Effector CD8-positive, alpha-beta T cell (primary cell): ENCODE results near the gene QRFP.
"Not testable (repeated sequence)": the region's sequence is repeated elsewhere in the genome, so short reads cannot be mapped to it uniquely, and the experiment has no call there.

Experiments used
- DNase-seq: peaks from one replicate; lab custom pipeline; 2025; lab: John Stamatoyannopoulos, UW

The QRFP gene

DNA sequence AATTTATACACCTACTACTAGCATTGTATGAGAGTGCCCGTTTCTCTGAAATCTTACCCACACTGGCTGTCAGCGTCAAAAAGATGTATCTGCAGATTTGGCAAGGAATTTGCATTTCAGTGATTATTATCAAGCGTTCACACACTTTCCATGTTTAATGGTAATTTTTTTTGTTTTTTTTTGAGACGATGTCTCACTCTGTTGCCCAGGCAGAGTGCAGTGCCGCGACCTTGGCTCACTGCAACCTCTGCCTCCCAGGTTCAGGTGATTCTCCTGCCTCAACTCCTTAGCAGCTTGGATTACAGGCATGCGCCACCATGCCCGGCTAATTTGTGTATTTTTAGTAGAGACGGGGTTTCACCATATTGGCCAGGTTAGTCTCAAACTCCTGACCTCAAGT is 47.3 kb downstream of the QRFP start:
- DNase-seq = no peak

DNA sequence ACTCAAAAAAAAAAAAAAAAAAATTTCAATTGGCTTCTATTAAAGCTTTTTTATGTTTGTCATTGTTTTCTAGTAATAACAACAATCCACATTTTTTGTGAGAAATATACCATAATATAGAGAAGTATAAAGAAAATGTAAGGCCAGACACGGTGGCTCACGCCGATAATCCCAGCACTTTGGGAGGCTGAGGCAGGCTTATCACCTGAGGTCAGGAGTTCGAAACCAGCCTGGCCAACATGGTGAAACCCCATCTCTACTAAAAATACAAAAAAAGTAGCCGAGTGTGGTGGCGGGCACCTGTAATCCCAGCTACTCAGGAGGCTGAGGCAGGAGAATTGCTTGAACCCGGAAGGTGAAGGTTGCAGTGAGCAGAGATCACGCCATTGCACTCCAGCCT is 48.1 kb downstream of the QRFP start:
- not testable (repeated sequence) for DNase-seq

DNA sequence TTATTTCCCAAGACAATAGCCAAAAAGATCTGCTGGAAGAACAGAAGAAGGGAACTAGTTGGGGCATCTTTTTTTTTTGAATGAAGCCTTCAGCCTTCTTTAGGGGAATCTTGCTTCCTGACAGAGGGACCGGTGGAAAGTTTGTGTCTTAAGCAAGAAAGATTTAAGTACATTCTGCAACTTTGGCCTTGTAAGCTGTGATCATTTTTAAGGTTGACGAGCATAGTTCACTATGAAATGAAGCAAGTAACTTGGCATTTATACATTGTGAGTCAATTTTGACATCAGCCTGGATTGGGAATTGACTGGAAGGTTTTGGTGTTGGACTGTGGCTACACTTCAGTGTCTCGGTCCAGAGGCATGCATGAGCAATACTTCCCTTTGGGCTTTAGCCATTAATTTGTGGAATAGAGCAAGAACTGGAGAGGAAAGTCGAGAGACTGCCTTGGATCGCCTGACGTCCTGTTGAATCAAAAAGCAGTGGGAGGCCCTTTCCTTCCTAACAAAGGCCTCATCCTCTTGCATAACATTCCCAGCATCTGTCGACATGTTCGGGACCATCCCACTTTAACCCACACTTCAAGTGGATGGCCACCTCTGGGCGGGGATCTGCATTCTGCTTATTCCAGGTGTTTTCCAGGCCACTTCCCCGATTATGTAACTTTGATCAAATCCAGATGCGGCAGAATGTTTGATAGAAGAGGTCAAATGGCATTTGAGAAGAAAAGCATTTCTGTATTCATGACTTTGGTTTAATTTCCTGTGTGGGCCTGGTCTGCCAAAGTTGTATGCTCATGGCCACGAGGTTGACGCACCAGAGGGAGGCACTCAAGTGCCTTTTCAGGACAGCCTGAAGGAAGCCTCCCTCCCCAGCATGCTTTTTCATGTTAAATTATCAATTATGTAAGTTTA is 49.0 kb downstream of the QRFP start:
- no peak for DNase-seq

DNA sequence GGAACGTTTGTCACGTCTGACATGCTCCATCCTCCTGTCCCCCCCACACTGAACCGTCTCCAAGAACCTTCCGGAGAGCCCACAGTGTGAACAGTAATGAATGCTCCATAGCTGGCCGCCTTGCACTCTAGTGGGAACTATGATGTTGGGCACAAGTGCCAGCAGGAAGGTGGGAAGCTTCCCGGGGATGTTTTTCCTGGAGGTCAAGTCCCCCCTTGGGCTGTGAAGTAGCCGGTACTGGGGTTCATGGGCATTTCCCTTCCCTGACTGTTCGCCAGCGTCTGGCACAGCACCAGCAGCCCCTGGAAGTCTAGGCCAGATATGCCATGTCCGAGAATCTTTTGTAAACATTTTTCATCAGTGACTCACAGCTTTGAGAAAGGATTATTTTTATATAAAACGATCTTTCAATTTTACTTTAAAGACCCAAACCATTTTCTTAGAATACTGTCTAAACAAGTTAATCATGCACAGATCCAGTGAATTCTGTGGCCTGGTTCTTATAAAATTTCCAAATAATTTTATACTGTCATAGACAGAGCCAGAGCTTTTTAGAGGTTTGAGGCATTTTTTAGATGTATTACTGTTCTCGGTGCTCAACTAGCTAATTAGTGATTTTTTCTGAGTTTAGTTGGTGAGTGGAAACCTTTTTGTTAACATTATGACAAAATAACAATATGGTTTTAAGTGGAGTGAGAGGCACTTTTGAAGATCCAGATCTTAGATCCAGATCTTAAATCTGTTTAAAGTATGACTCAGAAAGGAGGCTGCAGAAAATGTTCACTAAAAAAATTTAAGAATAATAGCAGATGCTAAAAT is 49.9 kb downstream of the QRFP start:
- DNase-seq = no peak

DNA sequence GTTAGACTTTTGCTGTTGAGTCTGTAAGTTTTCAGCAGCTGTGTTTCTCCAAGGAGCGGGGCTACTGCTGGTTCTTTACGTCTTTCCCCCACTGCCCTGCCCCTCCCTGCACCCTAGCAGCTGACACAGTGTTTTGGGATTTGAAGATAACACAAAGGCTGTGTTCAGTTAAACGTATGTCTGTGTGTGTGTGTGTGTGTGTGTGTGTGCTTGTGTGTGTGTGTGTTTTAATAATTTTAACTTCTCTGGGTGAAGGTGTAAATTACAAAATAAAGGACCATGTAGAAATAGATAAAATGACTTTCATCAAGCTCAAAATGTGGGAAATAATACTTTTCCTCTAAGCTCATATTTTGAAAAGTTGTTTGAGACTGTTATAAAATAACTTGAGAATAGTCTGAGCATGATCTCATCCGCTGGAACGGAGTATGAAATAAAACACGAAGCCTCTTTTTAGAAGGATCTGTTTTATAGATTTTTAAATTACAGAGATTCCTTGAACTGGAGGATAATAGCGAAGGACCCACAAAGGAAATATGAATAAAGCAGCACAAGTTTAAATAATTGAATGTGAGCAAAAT is 50.6 kb downstream of the QRFP start:
- no peak for DNase-seq

DNA sequence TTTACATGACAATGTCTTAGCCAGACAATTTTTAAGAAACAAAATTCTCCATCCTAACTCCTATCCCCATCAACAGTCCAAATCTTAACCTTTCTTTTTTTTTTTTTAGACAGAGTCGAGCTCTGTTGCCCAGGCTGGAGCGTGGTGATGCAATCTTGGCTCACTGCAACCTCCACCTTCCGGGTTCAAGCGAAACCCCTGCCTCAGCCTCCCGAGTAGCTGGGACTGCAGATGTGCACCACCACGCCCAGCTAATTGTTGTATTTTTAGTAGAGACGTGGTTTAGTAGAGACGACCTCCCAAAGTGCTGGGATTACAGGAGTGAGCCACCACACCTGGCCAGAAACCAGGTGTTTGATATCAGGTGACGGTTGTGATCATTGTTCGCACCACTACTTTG is 51.4 kb downstream of the QRFP start:
- DNase-seq = no peak

DNA sequence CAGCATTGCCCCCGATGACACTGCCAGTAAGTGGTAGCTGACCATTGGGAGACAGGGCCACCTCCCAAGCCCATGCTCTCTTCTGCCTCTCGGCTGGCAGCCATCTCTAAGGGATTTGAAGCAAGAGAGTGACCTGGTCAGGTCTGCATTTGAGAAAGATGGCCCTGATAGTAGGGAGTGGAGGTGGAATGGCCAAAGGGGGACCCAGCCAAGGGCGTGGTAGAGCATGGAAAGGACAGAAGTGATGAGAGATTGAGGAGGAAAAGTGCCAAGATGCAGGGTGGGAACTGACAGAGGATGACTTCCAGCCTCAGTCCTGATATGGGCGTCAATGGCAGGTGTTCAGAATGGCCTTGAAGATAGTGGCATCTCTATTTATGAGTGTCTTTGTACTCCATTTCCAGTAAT is 52.6 kb downstream of the QRFP start:
- no peak for DNase-seq

DNA sequence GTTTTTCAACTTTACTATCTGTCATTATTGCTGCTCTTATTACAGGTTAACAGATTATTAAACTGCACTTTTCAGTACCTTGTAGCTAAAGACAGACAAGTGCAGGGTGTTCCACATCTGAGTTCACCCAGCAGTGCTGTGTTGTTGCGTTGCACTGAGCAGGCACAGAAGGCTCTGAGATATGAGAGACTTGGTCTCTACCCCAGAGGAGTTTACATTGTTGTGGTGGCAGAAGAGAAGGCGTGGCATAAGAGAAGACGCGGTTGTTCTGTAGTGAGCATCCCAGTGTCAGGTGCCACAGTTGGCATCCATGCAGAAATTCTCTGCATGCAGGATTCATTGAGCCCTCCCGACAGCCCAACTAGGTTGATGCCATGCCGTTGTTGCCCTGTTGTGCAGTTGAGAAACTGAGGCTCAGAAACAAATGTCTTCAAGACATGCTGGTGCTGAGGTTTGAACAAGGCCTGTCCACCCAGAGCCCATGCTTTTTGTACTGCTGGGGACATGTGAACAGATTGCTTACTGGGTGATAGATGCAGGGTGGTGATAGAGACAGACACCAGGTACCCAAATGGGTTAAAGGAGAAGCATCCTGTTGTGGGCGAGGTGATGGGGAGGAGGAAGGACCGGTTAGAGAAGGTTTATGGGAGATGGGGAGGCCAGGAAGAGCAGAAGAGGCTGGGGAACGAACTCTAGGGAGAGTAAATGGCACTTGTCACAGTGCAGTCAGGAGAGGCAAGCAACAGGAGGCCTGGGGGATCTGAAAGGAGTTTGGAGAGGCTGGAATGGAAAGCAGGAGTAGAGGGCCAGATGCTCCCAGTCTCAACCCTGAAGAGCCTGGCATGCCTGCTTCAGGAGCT is 53.3 kb downstream of the QRFP start:
- DNase-seq = no peak
